ENCODE results near the gene DUSP15. TPM values are rescaled to one million over a fixed set of nuclear protein-coding genes. Genes with fewer than 3 reads are reported as not detected.
"Not testable (repeated sequence)": the region's sequence is repeated elsewhere in the genome, so short reads cannot be mapped to it uniquely, and the experiment has no call there.

Gene DUSP15
- total and polyA plus RNA-seq, 7 donors: 0.60 to 2.6 (median 1.7) TPM; not detected in 2

DNA sequence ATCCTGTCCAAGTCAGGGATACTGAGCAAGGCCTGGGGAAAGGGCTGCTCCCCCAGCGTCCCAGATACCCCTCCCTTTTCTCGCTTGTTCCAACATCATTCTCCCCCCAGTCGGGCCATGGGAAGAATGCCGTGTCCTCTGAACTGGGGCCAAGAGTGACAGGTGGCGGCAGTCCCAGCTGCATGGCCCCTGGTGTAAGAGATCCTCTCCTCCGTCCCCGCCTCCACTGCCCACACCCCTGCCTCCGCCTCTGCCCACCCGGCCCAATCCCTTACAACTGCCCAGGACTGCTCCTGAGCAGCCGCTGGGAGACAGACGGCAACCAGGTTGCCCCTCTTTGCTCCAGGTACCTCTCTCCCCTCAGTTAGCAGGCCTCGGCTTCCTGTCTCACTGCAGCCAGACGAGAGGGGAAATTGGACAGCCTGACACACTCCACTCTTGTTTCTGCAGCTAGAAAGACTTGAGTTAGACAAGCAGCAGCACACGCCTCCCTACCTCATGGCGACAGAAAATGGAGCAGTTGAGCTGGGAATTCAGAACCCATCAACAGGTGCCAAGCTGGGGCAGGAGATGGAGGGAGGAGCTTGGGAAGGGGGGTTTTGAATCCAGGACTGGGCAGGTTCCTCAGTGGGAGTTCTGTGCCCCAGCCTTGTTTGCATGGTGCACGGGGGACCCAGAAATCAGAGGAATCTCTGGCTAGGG lies 51.1 kb downstream of the DUSP15 start, which contains the start of gene MYLK2:
MYLK2 (plus strand) TSS at position 274 of the 702 bp plus-strand sequence; CDS start at position 499, 225 bp downstream.
- Histone ChIP-seq H3K36me3 (no peaks in the 10 kb centered on the region), H3K27me3 (no peaks in the 10 kb centered on the region), H3K4me1 (peaks cover 0 to 19% (median 9%) of the 10 kb centered on the region in 4 donors), H3K27ac (no peak within 1 kb of the TSS), H3K9me3 (no peaks in the 10 kb centered on the region), H3K4me3 (no peak within 1 kb of the TSS)
- intact Hi-C loops (cut with DNase I): no loop called here
- WGBS, 2 donors: 59 to 73% methylated on average over 16 of the region's 16 CpGs
- no peak for TF ChIP-seq EP300 (IDR thresholded peaks at IDR 0.05)
- TF ChIP-seq POLR2AphosphoS5 (IDR thresholded peaks at IDR 0.05): no peak
- TF ChIP-seq, protein P1, sequence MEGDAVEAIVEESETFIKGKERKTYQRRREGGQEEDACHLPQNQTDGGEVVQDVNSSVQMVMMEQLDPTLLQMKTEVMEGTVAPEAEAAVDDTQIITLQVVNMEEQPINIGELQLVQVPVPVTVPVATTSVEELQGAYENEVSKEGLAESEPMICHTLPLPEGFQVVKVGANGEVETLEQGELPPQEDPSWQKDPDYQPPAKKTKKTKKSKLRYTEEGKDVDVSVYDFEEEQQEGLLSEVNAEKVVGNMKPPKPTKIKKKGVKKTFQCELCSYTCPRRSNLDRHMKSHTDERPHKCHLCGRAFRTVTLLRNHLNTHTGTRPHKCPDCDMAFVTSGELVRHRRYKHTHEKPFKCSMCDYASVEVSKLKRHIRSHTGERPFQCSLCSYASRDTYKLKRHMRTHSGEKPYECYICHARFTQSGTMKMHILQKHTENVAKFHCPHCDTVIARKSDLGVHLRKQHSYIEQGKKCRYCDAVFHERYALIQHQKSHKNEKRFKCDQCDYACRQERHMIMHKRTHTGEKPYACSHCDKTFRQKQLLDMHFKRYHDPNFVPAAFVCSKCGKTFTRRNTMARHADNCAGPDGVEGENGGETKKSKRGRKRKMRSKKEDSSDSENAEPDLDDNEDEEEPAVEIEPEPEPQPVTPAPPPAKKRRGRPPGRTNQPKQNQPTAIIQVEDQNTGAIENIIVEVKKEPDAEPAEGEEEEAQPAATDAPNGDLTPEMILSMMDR (IDR thresholded peaks at IDR 0.05): no peak
- TF ChIP-seq POLR2A (IDR thresholded peaks at IDR 0.05): no peak
- DNase-seq: no peak

GRCh38 chr20:31818376-31818908 lies 51.9 kb downstream of the DUSP15 start:
- no peak overlapping the region for H3K27ac ChIP-seq

DNA sequence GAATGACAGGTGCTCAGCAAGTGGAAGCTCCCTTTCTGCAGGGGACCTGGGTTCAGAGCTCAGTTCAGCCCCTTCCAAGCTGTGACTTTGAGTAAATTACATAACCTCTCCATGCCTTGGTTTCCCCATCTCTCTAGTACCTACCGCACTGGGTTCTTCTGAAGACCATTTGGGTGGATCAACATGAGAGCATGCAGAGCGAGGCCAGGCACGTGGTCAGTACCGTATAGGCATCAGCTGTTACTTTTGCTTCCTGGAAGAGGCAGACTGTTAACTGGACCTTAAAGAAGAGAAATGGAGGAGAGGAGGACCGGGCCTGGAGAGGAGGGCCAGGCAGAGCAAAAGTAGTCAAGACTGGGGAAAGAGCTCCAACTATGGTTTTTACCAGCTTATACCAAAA lies 52.9 kb downstream of the DUSP15 start:
- DNase-seq: no peak
- Histone ChIP-seq H3K36me3 (no peaks in the 10 kb centered on the region), H3K9me3 (no peaks in the 10 kb centered on the region), H3K4me3 (no peak overlapping the region), H3K4me1 (peaks cover 0 to 9% (median 5%) of the 10 kb centered on the region in 4 donors), H3K27me3 (no peaks in the 10 kb centered on the region), H3K27ac (no peak overlapping the region)
- TF ChIP-seq POLR2AphosphoS5 (IDR thresholded peaks at IDR 0.05) (no peak), POLR2A (IDR thresholded peaks at IDR 0.05) (no peak), EP300 (IDR thresholded peaks at IDR 0.05) (no peak)
- TF ChIP-seq, protein P1 (IDR thresholded peaks at IDR 0.05): no peak
- intact Hi-C loops (cut with DNase I): no loop called here
- WGBS, 2 donors: 92 to 93% methylated on average over 5 of the region's 5 CpGs

More at GRCh38 chr20:31818376-31818908, 51.9 kb downstream of the DUSP15 start:
- intact Hi-C loops (cut with DNase I): no loop called here
- Histone ChIP-seq H3K4me3 (no peak overlapping the region), H3K4me1 (peaks cover 0 to 19% (median 9%) of the 10 kb centered on the region in 4 donors), H3K9me3 (no peaks in the 10 kb centered on the region), H3K27me3 (no peaks in the 10 kb centered on the region), H3K36me3 (no peaks in the 10 kb centered on the region)
- WGBS, 2 donors: 89 to 94% methylated on average over 8 of the region's 8 CpGs
- TF ChIP-seq POLR2AphosphoS5 (IDR thresholded peaks at IDR 0.05): no peak
- no peak for DNase-seq

- DNase-seq: no peak
- Histone ChIP-seq H3K4me1 (peaks cover 0 to 11% (median 3%) of the 10 kb centered on the region in 4 donors), H3K4me3 (no peak overlapping the region), H3K9me3 (no peaks in the 10 kb centered on the region), H3K27ac (no peak overlapping the region), H3K27me3 (no peaks in the 10 kb centered on the region), H3K36me3 (no peaks in the 10 kb centered on the region)
- intact Hi-C loops (cut with DNase I): no loop called here
- no peak for TF ChIP-seq POLR2AphosphoS5 (IDR thresholded peaks at IDR 0.05)
- no peak for TF ChIP-seq EP300 (IDR thresholded peaks at IDR 0.05)
- no peak for TF ChIP-seq POLR2A (IDR thresholded peaks at IDR 0.05)
- TF ChIP-seq, protein P1 (IDR thresholded peaks at IDR 0.05): no peak
- 89 to 92% methylated on average over 5 of the region's 5 CpGs for WGBS, 2 donors
Measured at GRCh38 chr20:31816221-31816620, 54.1 kb downstream of the DUSP15 start.

- Histone ChIP-seq H3K36me3 (no peaks in the 10 kb centered on the region), H3K4me3 (no peak overlapping the region), H3K27ac (no peak overlapping the region), H3K4me1 (peaks cover 0 to 11% (median 3%) of the 10 kb centered on the region in 4 donors), H3K9me3 (no peaks in the 10 kb centered on the region), H3K27me3 (no peaks in the 10 kb centered on the region)
- WGBS, 2 donors: 14 to 56% methylated on average over 9 of the region's 9 CpGs
- no peak for DNase-seq
- no peak for TF ChIP-seq POLR2AphosphoS5 (IDR thresholded peaks at IDR 0.05)
- TF ChIP-seq EP300 (IDR thresholded peaks at IDR 0.05): no peak
- no peak for TF ChIP-seq POLR2A (IDR thresholded peaks at IDR 0.05)
- TF ChIP-seq, protein P1 (IDR thresholded peaks at IDR 0.05): no peak
- intact Hi-C loops (cut with DNase I): no loop called here
Measured at GRCh38 chr20:31815408-31816188, 54.7 kb downstream of the DUSP15 start.

DNA sequence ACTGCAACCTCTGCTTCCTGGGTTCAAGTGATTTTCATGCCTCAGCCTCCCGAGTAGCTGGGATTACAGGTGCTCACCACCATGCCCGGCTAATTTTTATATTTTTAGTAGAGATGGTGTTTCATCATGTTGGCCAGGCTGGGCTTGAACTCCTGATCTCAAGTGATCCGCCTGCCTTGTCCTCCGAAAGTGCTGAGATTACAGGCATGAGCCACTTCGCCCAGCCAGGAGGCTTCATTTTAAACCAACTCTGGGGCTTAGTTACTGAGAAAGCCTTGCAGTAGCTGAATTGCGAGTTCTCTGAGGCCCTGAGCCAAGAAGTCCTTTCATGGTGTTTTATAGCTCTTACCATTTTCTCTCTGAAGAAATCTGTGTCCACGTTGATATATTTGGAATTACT lies 56.2 kb downstream of the DUSP15 start:
- H3K27me3 ChIP-seq, H3K27ac ChIP-seq: not testable (repeated sequence)
- 85 to 88% methylated on average over 7 of the region's 7 CpGs for WGBS, 2 donors

More for the DNA sequence above, 56.2 kb downstream of the DUSP15 start:
- H3K9me3 ChIP-seq; H3K4me3 ChIP-seq; H3K36me3 ChIP-seq; DNase-seq; intact Hi-C loops (cut with DNase I): not testable (repeated sequence)
- H3K4me1 ChIP-seq: peaks cover 0 to 11% (median 3%) of the 10 kb centered on the region in 4 donors

Data from sigmoid colon (tissue), 7 donors.